Naive thymus-derived CD8-positive, alpha-beta T cell (primary cell): ENCODE results near the gene TMEM139. TPM values are rescaled to one million over a fixed set of nuclear protein-coding genes. Genes with fewer than 3 reads are reported as not detected.
"Not testable (repeated sequence)": the region's sequence is repeated elsewhere in the genome, so short reads cannot be mapped to it uniquely, and the experiment has no call there.

ENCODE experiments used
- ATAC-seq, 2 donors: fragments of 150-1000 bp; cut with Tn5 transposase in 1 of 2; sonication (Bioruptor Pico), chemical (Tn5 transposase) in 1 of 2; 1 replicate in 1 of 2; 2 replicates in 1 of 2; pipeline ENCODE4 v1.10.0; 2021; ENCODE audit warnings: mild to moderate bottlenecking in 2 of 2, moderate library complexity in 2 of 2
- POLR2A ChIA-PET: fragments of 350-600 bp; sonication (Branson Sonifier 250); formaldehyde crosslinking; loops from one replicate; lab custom pipeline; 2021; ENCODE audit warnings: antibody characterized with exemption; lab: Charles Lee
- DNase-seq, 10 donors: peaks; one replicate each; pipeline versions ENCODE4 v3.0.0 to v3.0.0-alpha.2; 2020 to 2022
- H3K27ac Mint-ChIP-seq, 10 donors: one replicate each; pipeline ENCODE4 v1.8.0; 2020 to 2022; ENCODE audit warnings: mild to moderate bottlenecking in 10 of 10, mixed read lengths in 10 of 10, moderate library complexity in 4 of 10, inconsistent platforms in 1 of 10
- H3K27me3 Mint-ChIP-seq, 5 donors: one replicate each; pipeline ENCODE4 v1.8.0; 2021 to 2022; ENCODE audit warnings: mixed read lengths in 5 of 5
- H3K36me3 Mint-ChIP-seq, 3 donors: one replicate each; pipeline ENCODE4 v1.8.0; 2020 to 2022; ENCODE audit warnings: mixed read lengths in 3 of 3, mild to moderate bottlenecking in 2 of 3, inconsistent platforms in 1 of 3
- H3K4me1 Mint-ChIP-seq, 4 donors: one replicate each; pipeline ENCODE4 v1.8.0; 2021 to 2022; ENCODE audit warnings: mixed read lengths in 4 of 4
- H3K4me3 Mint-ChIP-seq, 10 donors: one replicate each; pipeline ENCODE4 v1.8.0; 2020 to 2022; ENCODE audit warnings: mild to moderate bottlenecking in 10 of 10, mixed read lengths in 10 of 10, moderate library complexity in 6 of 10, inconsistent platforms in 1 of 10
- H3K9me3 Mint-ChIP-seq, 9 donors: one replicate each; pipeline ENCODE4 v1.8.0; 2020 to 2022; ENCODE audit warnings: mixed read lengths in 9 of 9, mild to moderate bottlenecking in 3 of 9, inconsistent platforms in 1 of 9, moderate library complexity in 1 of 9
- polyA plus RNA-seq, 3 donors: library from polyadenylated mRNA; unstranded; fragments of 300-500 nt; fragmentation: Illumina TruSeq; gene quantifications; one replicate each; pipeline ENCODE4 v1.2.3, GENCODE V29; 2021
- total RNA-seq, 8 experiments: library from RNA in 2 of 8; stranded (reverse) in 2 of 8; gene quantifications; one replicate each; pipeline ENCODE4 v1.2.3 and lab custom pipeline; 2021 to 2026

Gene TMEM139
- total and polyA plus RNA-seq, 5 experiments from 2014 or later: 0.29 to 1.2 (median 0.60) TPM; not detected in 2

DNA sequence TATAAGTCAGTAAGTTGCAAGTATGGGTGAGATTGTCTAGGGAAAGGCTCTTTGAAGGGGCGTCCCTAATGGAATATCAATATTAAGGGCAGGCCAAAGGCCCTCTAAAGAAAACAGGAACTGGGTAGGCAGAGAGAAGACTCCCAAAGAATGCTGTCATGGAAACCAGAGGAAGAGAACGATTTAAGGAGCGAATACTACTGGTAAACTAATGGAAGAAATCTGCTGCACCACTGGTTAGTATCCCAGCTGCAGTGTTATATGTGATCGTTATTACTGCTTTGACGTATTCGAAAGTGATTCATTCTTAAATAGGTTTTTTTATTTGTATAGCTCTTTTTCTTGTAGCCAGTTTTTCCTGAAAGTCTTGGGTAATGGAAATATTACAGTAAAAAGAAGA lies 4.7 kb downstream of the TMEM139 start:
- Mint-ChIP-seq H3K27me3 (no peaks in the 10 kb centered on the region), H3K4me1 (peaks cover 23 to 55% (median 50%) of the 10 kb centered on the region in 4 donors), H3K27ac (peak overlapping the region; percentile 65 to 98 (median 90)), H3K9me3 (peaks cover 0 to 2% (median 0%) of the 10 kb centered on the region in 9 donors), H3K36me3 (peaks cover 0 to 43% (median 20%) of the 10 kb centered on the region in 3 donors), H3K4me3 (peak overlapping the region; percentile 91 to 98 (median 96))
- ATAC-seq: no peak
- POLR2A ChIA-PET: interaction anchor here (0.7 to 1.1 kb wide), 4 partner anchors 9 to 84 kb away, joined by 3 to 5 read pairs (median 4); partner anchors contain the start of gene CLCN1
- no peak for DNase-seq

DNA sequence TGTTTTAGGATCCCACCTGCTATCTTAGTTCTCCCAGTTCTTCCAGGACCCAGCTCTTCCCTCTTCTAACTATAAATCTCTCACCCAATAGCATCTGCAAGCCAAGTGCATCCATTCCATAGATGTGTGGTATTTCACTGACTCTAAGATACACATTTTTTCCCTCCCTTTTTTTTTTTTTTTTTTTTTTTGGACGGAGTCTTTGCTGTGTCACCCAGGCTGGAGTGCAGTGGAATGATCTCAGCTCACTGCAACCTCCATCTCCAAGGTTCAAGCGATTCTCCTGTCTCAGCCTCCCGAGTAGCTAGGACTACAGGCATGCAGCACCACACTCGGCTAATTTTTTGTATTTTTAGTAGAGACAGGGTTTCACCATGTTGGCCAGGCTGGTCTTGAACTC lies 5.1 kb downstream of the TMEM139 start:
- not testable (repeated sequence) for DNase-seq, H3K9me3 Mint-ChIP-seq, ATAC-seq, H3K27me3 Mint-ChIP-seq
- H3K4me3 Mint-ChIP-seq: peak overlapping the region; percentile 91 to 98 (median 96)
- POLR2A ChIA-PET: interaction anchor here (0.7 to 1.1 kb wide), 5 partner anchors 10 to 84 kb away, joined by 3 to 6 read pairs (median 4); partner anchors contain the start of gene CLCN1
- H3K4me1 Mint-ChIP-seq: peaks cover 23 to 54% (median 48%) of the 10 kb centered on the region in 4 donors
- peak overlapping the region in 7 of 10 donors; percentile 40 to 98 (median 86) for H3K27ac Mint-ChIP-seq
- peaks cover 0 to 48% (median 20%) of the 10 kb centered on the region in 3 donors for H3K36me3 Mint-ChIP-seq

- ATAC-seq: no peak
- Mint-ChIP-seq H3K27ac (peak overlapping the region in 5 of 10 donors; percentile 15 to 65 (median 53)), H3K4me3 (peak overlapping the region; percentile 63 to 98 (median 96)), H3K9me3 (peaks cover 0 to 2% (median 0%) of the 10 kb centered on the region in 9 donors), H3K27me3 (no peaks in the 10 kb centered on the region), H3K4me1 (peaks cover 23 to 57% (median 50%) of the 10 kb centered on the region in 4 donors), H3K36me3 (peaks cover 0 to 52% (median 20%) of the 10 kb centered on the region in 3 donors)
- DNase-seq: no peak
- POLR2A ChIA-PET: interaction anchor here (0.7 to 1.1 kb wide), 3 partner anchors 14 to 278 kb away, joined by 3 to 6 read pairs (median 4); no protein-coding TSS in a partner anchor
These were observed 5.5 kb downstream of the TMEM139 start for GRCh38 chr7:143290293-143290692.

DNA sequence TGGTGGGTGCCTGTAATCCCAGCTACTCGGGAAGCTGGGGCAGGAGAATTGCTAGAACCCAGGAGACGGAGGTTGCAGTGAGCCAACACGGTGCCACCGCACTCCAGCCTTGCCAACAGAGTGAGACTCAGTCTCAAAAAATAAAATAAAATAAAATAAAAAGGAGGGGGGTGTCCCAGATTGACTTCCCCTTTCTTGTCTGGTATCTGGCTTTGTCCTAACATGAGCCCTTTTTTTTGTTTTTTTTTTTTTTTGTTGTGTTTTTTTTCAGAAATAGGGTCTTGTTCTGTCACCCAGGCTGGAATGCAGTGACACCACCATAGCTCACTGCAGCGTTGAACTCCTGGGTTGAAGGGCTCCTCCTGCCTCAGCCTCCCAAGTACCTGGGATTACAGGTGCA lies 8.1 kb downstream of the TMEM139 start:
- Mint-ChIP-seq H3K4me1 (peaks cover 22 to 67% (median 58%) of the 10 kb centered on the region in 4 donors), H3K27ac (no peak overlapping the region), H3K4me3 (no peak overlapping the region), H3K9me3 (peaks cover 0 to 2% (median 0%) of the 10 kb centered on the region in 9 donors), H3K27me3 (no peaks in the 10 kb centered on the region), H3K36me3 (peaks cover 0 to 76% (median 21%) of the 10 kb centered on the region in 3 donors)
- DNase-seq (no peak), ATAC-seq (no peak)
- POLR2A ChIA-PET: interaction anchor here (0.6 to 0.9 kb wide), 4 partner anchors 10 to 87 kb away, joined by 3 to 5 read pairs (median 4); no protein-coding TSS in a partner anchor

GRCh38 chr7:143295870-143296269 lies 11.1 kb downstream of the TMEM139 start:
- peak overlapping the region in 7 of 10 donors; percentile 20 to 75 (median 31) for H3K27ac Mint-ChIP-seq
- peak overlapping the region in 1 of 10 donors; percentile 14 for H3K4me3 Mint-ChIP-seq
- no peaks in the 10 kb centered on the region for H3K9me3 Mint-ChIP-seq
- peaks cover 7 to 97% (median 35%) of the 10 kb centered on the region in 3 donors for H3K36me3 Mint-ChIP-seq
- no peak for DNase-seq
- H3K27me3 Mint-ChIP-seq: no peaks in the 10 kb centered on the region
- ATAC-seq: no peak
- H3K4me1 Mint-ChIP-seq: peaks cover 26 to 57% (median 51%) of the 10 kb centered on the region in 4 donors
- POLR2A ChIA-PET: interaction anchor here (0.6 to 1.3 kb wide), 2 partner anchors 58 to 75 kb away, joined by 3 to 4 read pairs; no protein-coding TSS in a partner anchor

- peaks cover 25 to 56% (median 44%) of the 10 kb centered on the region in 4 donors for H3K4me1 Mint-ChIP-seq
- peaks cover 7 to 97% (median 33%) of the 10 kb centered on the region in 3 donors for H3K36me3 Mint-ChIP-seq
These were observed 11.9 kb downstream of the TMEM139 start for GRCh38 chr7:143296686-143297085.

DNA sequence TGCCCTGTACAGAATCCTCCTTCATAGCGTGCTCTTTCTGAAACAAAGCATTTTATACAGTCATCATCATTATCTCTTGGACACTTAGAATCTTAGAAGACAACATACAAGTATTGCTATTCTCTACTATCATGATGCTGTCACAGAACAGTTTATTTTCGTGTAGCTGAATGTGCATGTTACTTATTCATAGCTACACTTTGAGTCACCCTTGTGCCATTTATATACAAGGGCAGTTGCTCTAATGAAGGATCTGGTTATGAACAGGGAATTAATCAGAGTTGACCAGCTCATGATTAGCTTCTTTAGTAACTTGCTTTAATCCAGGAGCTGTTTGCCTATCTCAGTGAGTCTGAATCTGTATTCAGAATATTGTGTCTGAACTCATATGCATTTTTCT lies 14.6 kb downstream of the TMEM139 start:
- POLR2A ChIA-PET: interaction anchor here (1.3 to 2.0 kb wide), 4 partner anchors 11 to 108 kb away, joined by 3 to 7 read pairs (median 5); partner anchors contain the start of genes CASP2 and GSTK1
- ATAC-seq: no peak
- DNase-seq: no peak
- peak overlapping the region in 5 of 10 donors; percentile 5 to 60 (median 44) for H3K27ac Mint-ChIP-seq
- H3K9me3 Mint-ChIP-seq: no peaks in the 10 kb centered on the region
- H3K36me3 Mint-ChIP-seq: peaks cover 7 to 94% (median 24%) of the 10 kb centered on the region in 3 donors
- no peak overlapping the region for H3K4me3 Mint-ChIP-seq
- peaks cover 25 to 49% (median 39%) of the 10 kb centered on the region in 4 donors for H3K4me1 Mint-ChIP-seq
- H3K27me3 Mint-ChIP-seq: no peaks in the 10 kb centered on the region

More at GRCh38 chr7:143296686-143297085, 11.9 kb downstream of the TMEM139 start:
- no peaks in the 10 kb centered on the region for H3K27me3 Mint-ChIP-seq
- no peaks in the 10 kb centered on the region for H3K9me3 Mint-ChIP-seq
- peak overlapping the region in 6 of 10 donors; percentile 1 to 41 (median 31) for H3K27ac Mint-ChIP-seq
- no peak for ATAC-seq
- POLR2A ChIA-PET: interaction anchor here (0.6 to 1.8 kb wide), 2 partner anchors 9 to 58 kb away, joined by 3 to 8 read pairs; partner anchors contain the start of gene CASP2
- peak overlapping the region in 1 of 10 donors; percentile 14 for H3K4me3 Mint-ChIP-seq
- no peak for DNase-seq

DNA sequence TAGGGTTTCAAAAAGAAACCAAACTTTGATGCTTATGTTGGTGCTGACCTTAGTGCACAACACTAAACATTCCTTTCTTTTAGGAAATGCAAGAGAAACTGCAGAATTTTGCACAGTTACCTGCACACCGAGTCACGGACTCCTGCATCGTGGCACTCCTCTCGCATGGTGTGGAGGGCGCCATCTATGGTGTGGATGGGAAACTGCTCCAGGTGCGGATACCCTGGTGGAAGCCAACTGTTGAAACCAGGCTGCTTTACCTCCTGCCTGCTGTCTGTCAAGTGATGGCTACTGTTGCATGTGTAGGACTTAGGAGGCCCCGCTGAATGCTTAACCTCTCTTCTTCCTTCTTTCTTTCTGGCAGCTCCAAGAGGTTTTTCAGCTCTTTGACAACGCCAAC lies 15.1 kb downstream of the TMEM139 start:
- Mint-ChIP-seq H3K9me3 (no peaks in the 10 kb centered on the region), H3K4me3 (no peak overlapping the region), H3K4me1 (peaks cover 25 to 49% (median 38%) of the 10 kb centered on the region in 4 donors), H3K27ac (peak overlapping the region in 5 of 10 donors; percentile 14 to 88 (median 56)), H3K27me3 (no peaks in the 10 kb centered on the region), H3K36me3 (peaks cover 7 to 94% (median 29%) of the 10 kb centered on the region in 3 donors)
- POLR2A ChIA-PET: interaction anchor here (1.3 to 2.0 kb wide), 4 partner anchors 12 to 108 kb away, joined by 3 to 7 read pairs (median 5); partner anchors contain the start of genes CASP2 and GSTK1
- peak; percentile 99 to 100 for ATAC-seq
- peak; percentile 43 to 85 (median 59) for DNase-seq

GRCh38 chr7:143300959-143301935 lies 16.5 kb downstream of the TMEM139 start:
- no peaks in the 10 kb centered on the region for H3K9me3 Mint-ChIP-seq
- no peak for ATAC-seq
- H3K36me3 Mint-ChIP-seq: peaks cover 12 to 94% (median 41%) of the 10 kb centered on the region in 3 donors
- no peak overlapping the region for H3K4me3 Mint-ChIP-seq
- POLR2A ChIA-PET: interaction anchor here (0.8 to 1.2 kb wide), 2 partner anchors 13 to 74 kb away, joined by 3 to 4 read pairs; partner anchors contain the start of gene CASP2
- H3K27me3 Mint-ChIP-seq: no peaks in the 10 kb centered on the region
- DNase-seq: no peak
- H3K27ac Mint-ChIP-seq: peak overlapping the region in 4 of 10 donors; percentile 49 to 90 (median 74)
- peaks cover 29 to 49% (median 39%) of the 10 kb centered on the region in 4 donors for H3K4me1 Mint-ChIP-seq

GRCh38 chr7:143303733-143304132 lies 19.0 kb downstream of the TMEM139 start:
- Mint-ChIP-seq H3K36me3 (peaks cover 20 to 92% (median 53%) of the 10 kb centered on the region in 3 donors), H3K4me3 (no peak overlapping the region), H3K9me3 (no peaks in the 10 kb centered on the region), H3K27me3 (no peaks in the 10 kb centered on the region), H3K27ac (peak overlapping the region in 1 of 10 donors; percentile 29), H3K4me1 (peaks cover 35 to 47% (median 41%) of the 10 kb centered on the region in 4 donors)
- POLR2A ChIA-PET: no interaction called here
- no peak for DNase-seq
- ATAC-seq: no peak

- Mint-ChIP-seq H3K9me3 (no peaks in the 10 kb centered on the region), H3K4me1 (peaks cover 28 to 43% (median 36%) of the 10 kb centered on the region in 4 donors), H3K27ac (peak overlapping the region in 5 of 10 donors; percentile 17 to 82 (median 31)), H3K4me3 (no peak overlapping the region), H3K27me3 (no peaks in the 10 kb centered on the region), H3K36me3 (peaks cover 20 to 82% (median 53%) of the 10 kb centered on the region in 3 donors)
- POLR2A ChIA-PET: interaction anchor here (1.9 kb wide), 1 partner anchor 64 kb away, joined by 7 read pairs; no protein-coding TSS in a partner anchor
- ATAC-seq (no peak), DNase-seq (no peak)
These were observed 20.2 kb downstream of the TMEM139 start for GRCh38 chr7:143304938-143305337.
